RWPE1 (cell line): ENCODE data around the gene NEK3.
"Not testable (repeated sequence)": the region's sequence is repeated elsewhere in the genome, so short reads cannot be mapped to it uniquely, and the experiment has no call there.

Experiments
- CTCF ChIA-PET: fragments of 350-600 bp; sonication (Branson Sonifier 250); formaldehyde crosslinking; extraction: SDS; loops from one replicate; lab custom pipeline; 2021; lab: Yijun Ruan, JAX
- POLR2A ChIA-PET: fragments of 400-600 bp; formaldehyde crosslinking; extraction: SDS; loops from one replicate; lab custom pipeline; 2020; ENCODE audit warnings: antibody characterized with exemption; ENCODE audit not compliant: low non-redundant PET; lab: Yijun Ruan, JAX
- DNase-seq: peaks from one replicate; pipeline ENCODE4 v3.0.0; 2012; ENCODE audit warnings: low spot score
- H3K27ac ChIP-seq: fragments of 450-650 bp; 2 replicates; pipeline ENCODE4 v1.5.1; 2017
- CTCF ChIP-seq: fragments of 450-650 bp; conservative IDR thresholded peaks from 2 replicates; pipeline ENCODE4 v1.5.1; 2017; ENCODE audit warnings: low read depth, mild to moderate bottlenecking

NEK3 gene

GRCh38 chr13:52159159-52159982, at the start of gene NEK3:
TSS of gene NEK3 (minus strand) at chr13:52159597. CDS start at chr13:52156191, 3,406 bp downstream.
- peak; percentile 73 for DNase-seq
- no peak for TF ChIP-seq CTCF
- peak within 1 kb of the TSS; percentile 77 for H3K27ac ChIP-seq
- CTCF ChIA-PET = interaction anchor here (0.6 to 1.5 kb wide), 3 partner anchors 13 to 784 kb away, joined by 3 to 4 read pairs (median 3); no protein-coding TSS in a partner anchor
- POLR2A ChIA-PET = no interaction called here

GRCh38 chr13:52208384-52208783, 49.0 kb upstream of the NEK3 start:
- DNase-seq, POLR2A ChIA-PET, CTCF ChIA-PET, H3K27ac ChIP-seq: not testable (repeated sequence)

GRCh38 chr13:52207896-52208295, 48.5 kb upstream of the NEK3 start:
- POLR2A ChIA-PET, CTCF ChIA-PET: not testable (repeated sequence)

GRCh38 chr13:52207337-52207736, 47.9 kb upstream of the NEK3 start:
- H3K27ac ChIP-seq, CTCF ChIA-PET, DNase-seq, POLR2A ChIA-PET: not testable (repeated sequence)

More at GRCh38 chr13:52207896-52208295, 48.5 kb upstream of the NEK3 start:
- not testable (repeated sequence) for H3K27ac ChIP-seq, DNase-seq

GRCh38 chr13:52204546-52204945, 45.1 kb upstream of the NEK3 start:
- POLR2A ChIA-PET, H3K27ac ChIP-seq, DNase-seq: not testable (repeated sequence)
- CTCF ChIA-PET = interaction anchor here (1.5 kb wide), 1 partner anchor 246 kb away, joined by 4 read pairs; the partner anchor contains the start of gene VPS36

- peak; percentile 63 for DNase-seq
- CTCF ChIA-PET = interaction anchor here (1.5 kb wide), 1 partner anchor 247 kb away, joined by 4 read pairs; the partner anchor contains the start of gene VPS36
- POLR2A ChIA-PET, H3K27ac ChIP-seq: not testable (repeated sequence)
Observed at GRCh38 chr13:52203864-52204263, 44.5 kb upstream of the NEK3 start.

- H3K27ac ChIP-seq, DNase-seq, POLR2A ChIA-PET: not testable (repeated sequence)
- CTCF ChIA-PET = interaction anchor here (0.6 kb wide), 1 partner anchor 130 kb away, joined by 3 read pairs; no protein-coding TSS in a partner anchor
Observed at GRCh38 chr13:52202506-52202905, 43.1 kb upstream of the NEK3 start.

- H3K27ac ChIP-seq, POLR2A ChIA-PET, CTCF ChIA-PET: not testable (repeated sequence)
- peak; percentile 11 for DNase-seq
Observed at GRCh38 chr13:52201439-52202193, 42.2 kb upstream of the NEK3 start.

- H3K27ac ChIP-seq = peak overlapping the region; percentile 93
- TF ChIP-seq CTCF = peak; percentile 57
- CTCF ChIA-PET = no interaction called here
- POLR2A ChIA-PET = no interaction called here
- peak; percentile 67 for DNase-seq
Observed at GRCh38 chr13:52195401-52195837, 36.0 kb upstream of the NEK3 start.
